ENCODE results near the gene FGD5.

The FGD5 gene

GRCh38 chr3:14801668-14802380 lies 16.9 kb upstream of the FGD5 start:
- no peak for DNase-seq
- no peaks in the 10 kb centered on the region for H3K79me2 ChIP-seq (ENCODE audit: low read length)
- H3K9me2 ChIP-seq (replicated peaks; ENCODE audit: insufficient read depth, low read length) = no peaks in the 10 kb centered on the region
- H3K27ac ChIP-seq (ENCODE audit: low read length) = no peak overlapping the region
- TF ChIP-seq CTCF (IDR thresholded peaks at IDR 0.05; ENCODE audit: low read length) (no peak), EZH2phosphoT487 (IDR thresholded peaks at IDR 0.05; ENCODE audit: low read length) (no peak), EZH2 (optimal IDR thresholded peaks at IDR 0.05; ENCODE audit: low read depth, low read length) (no peak)
- no peak overlapping the region for H3K4me2 ChIP-seq (ENCODE audit: low read depth, low read length)
- H4K20me1 ChIP-seq (ENCODE audit: insufficient read depth, low read length) = no peaks in the 10 kb centered on the region
- H3K27me3 ChIP-seq (replicated peaks; ENCODE audit: insufficient read depth, low read length) = peaks cover 11% of the 10 kb centered on the region; the same call in 1 of the 2 replicates
- H3K4me1 ChIP-seq (ENCODE audit: low read length) = no peaks in the 10 kb centered on the region
- H3F3A ChIP-seq (ENCODE audit: insufficient read depth, low read length) = no peaks in the 10 kb centered on the region
- no peak overlapping the region for H3K9ac ChIP-seq (ENCODE audit: low read length)
- H3K36me3 ChIP-seq (replicated peaks; ENCODE audit: insufficient read depth, low read length) = no peaks in the 10 kb centered on the region
- H2AFZ ChIP-seq (ENCODE audit: low read length) = no peak overlapping the region
- H3K4me3 ChIP-seq (ENCODE audit: low read length) = no peak overlapping the region
- no peaks in the 10 kb centered on the region for H3K9me3 ChIP-seq (replicated peaks; ENCODE audit: insufficient read depth, low read length)

GRCh38 chr3:14802381-14802731 lies 16.4 kb upstream of the FGD5 start:
- no peaks in the 10 kb centered on the region for H3K9me2 ChIP-seq (replicated peaks; ENCODE audit: insufficient read depth, low read length)
- no peaks in the 10 kb centered on the region for H3K36me3 ChIP-seq (replicated peaks; ENCODE audit: insufficient read depth, low read length)
- no peak overlapping the region for H3K4me3 ChIP-seq (ENCODE audit: low read length)
- no peak for DNase-seq
- TF ChIP-seq EZH2phosphoT487 (IDR thresholded peaks at IDR 0.05; ENCODE audit: low read length) (no peak), CTCF (IDR thresholded peaks at IDR 0.05; ENCODE audit: low read length) (no peak)
- H3K79me2 ChIP-seq (ENCODE audit: low read length) = no peaks in the 10 kb centered on the region
- H3K9ac ChIP-seq (ENCODE audit: low read length) = no peak overlapping the region
- no peaks in the 10 kb centered on the region for H4K20me1 ChIP-seq (ENCODE audit: insufficient read depth, low read length)
- H3F3A ChIP-seq (ENCODE audit: insufficient read depth, low read length) = no peaks in the 10 kb centered on the region
- no peaks in the 10 kb centered on the region for H3K9me3 ChIP-seq (replicated peaks; ENCODE audit: insufficient read depth, low read length)
- no peak overlapping the region for H3K27ac ChIP-seq (ENCODE audit: low read length)
- no peaks in the 10 kb centered on the region for H3K4me1 ChIP-seq (ENCODE audit: low read length)
- peaks cover 11% of the 10 kb centered on the region; the same call in 1 of the 2 replicates for H3K27me3 ChIP-seq (replicated peaks; ENCODE audit: insufficient read depth, low read length)
- H2AFZ ChIP-seq (ENCODE audit: low read length) = no peak overlapping the region
- no peak overlapping the region for H3K4me2 ChIP-seq (ENCODE audit: low read depth, low read length)

GRCh38 chr3:14803101-14803980 lies 15.4 kb upstream of the FGD5 start:
- H3K9me3 ChIP-seq (replicated peaks; ENCODE audit: insufficient read depth, low read length) = no peaks in the 10 kb centered on the region
- no peaks in the 10 kb centered on the region for H3K9me2 ChIP-seq (replicated peaks; ENCODE audit: insufficient read depth, low read length)
- H3K27me3 ChIP-seq (replicated peaks; ENCODE audit: insufficient read depth, low read length) = peaks cover 12% of the 10 kb centered on the region; the same call in 1 of the 2 replicates
- DNase-seq = no peak
- no peak overlapping the region for H3K27ac ChIP-seq (ENCODE audit: low read length)
- no peaks in the 10 kb centered on the region for H3F3A ChIP-seq (ENCODE audit: insufficient read depth, low read length)
- no peak overlapping the region for H3K4me2 ChIP-seq (ENCODE audit: low read depth, low read length)
- no peak overlapping the region for H3K9ac ChIP-seq (ENCODE audit: low read length)
- no peaks in the 10 kb centered on the region for H3K4me1 ChIP-seq (ENCODE audit: low read length)
- no peaks in the 10 kb centered on the region for H3K79me2 ChIP-seq (ENCODE audit: low read length)
- no peak overlapping the region for H3K4me3 ChIP-seq (ENCODE audit: low read length)
- no peak for TF ChIP-seq CTCF (IDR thresholded peaks at IDR 0.05; ENCODE audit: low read length)
- no peak for TF ChIP-seq EZH2 (optimal IDR thresholded peaks at IDR 0.05; ENCODE audit: low read depth, low read length)
- TF ChIP-seq EZH2phosphoT487 (IDR thresholded peaks at IDR 0.05; ENCODE audit: low read length) = no peak
- H2AFZ ChIP-seq (ENCODE audit: low read length) = no peak overlapping the region
- no peaks in the 10 kb centered on the region for H4K20me1 ChIP-seq (ENCODE audit: insufficient read depth, low read length)
- H3K36me3 ChIP-seq (replicated peaks; ENCODE audit: insufficient read depth, low read length) = no peaks in the 10 kb centered on the region
